NCI-H2107 (cell line): ENCODE data around the gene PPP1R12B.
A peak's percentile ranks its signal among the peaks of the same experiment; 100 is the strongest.
"Not testable (repeated sequence)": the region's sequence is repeated elsewhere in the genome, so short reads cannot be mapped to it uniquely, and the experiment has no call there.

Experiments
- DNase-seq: peaks from one replicate; lab custom pipeline; 2025; lab: John Stamatoyannopoulos, UW

Gene PPP1R12B

GRCh38 chr1:202614363-202615207 is 266.1 kb downstream of the PPP1R12B start:
- not testable (repeated sequence) for DNase-seq

- not testable (repeated sequence) for DNase-seq
Measured at GRCh38 chr1:202615208-202615500, 266.7 kb downstream of the PPP1R12B start.

GRCh38 chr1:202615501-202616354 is 267.2 kb downstream of the PPP1R12B start:
- no peak for DNase-seq

DNA sequence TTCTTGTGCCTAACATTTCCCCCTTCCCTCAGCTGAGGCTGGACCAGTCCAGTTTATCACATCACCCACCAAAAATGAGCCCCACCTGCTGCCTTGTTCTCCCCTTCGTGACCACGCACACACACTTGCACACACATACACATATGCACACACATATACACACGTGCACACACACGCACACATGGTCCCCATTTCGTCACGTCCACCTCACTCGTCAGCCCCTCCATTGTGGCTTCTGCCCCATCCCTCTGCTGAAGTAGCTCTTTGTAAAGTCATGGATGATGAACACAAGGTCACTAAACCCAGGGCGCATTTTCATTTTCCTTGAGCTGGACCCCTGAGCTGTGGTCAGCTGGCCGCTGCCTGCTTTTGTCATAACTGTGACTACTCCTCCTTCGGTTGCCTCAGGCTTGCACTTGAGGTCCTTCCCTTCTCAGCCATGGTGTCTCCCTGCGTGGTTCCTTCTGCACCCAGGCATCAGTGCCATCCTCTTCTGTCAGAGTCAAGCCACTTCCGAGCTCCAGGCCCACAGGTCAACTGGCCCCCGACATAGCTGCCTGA is 267.9 kb downstream of the PPP1R12B start:
- DNase-seq, result no peak

GRCh38 chr1:202619012-202619411 is 270.5 kb downstream of the PPP1R12B start:
- not testable (repeated sequence) for DNase-seq

GRCh38 chr1:202619505-202619904 is 271.0 kb downstream of the PPP1R12B start:
- no peak for DNase-seq

DNA sequence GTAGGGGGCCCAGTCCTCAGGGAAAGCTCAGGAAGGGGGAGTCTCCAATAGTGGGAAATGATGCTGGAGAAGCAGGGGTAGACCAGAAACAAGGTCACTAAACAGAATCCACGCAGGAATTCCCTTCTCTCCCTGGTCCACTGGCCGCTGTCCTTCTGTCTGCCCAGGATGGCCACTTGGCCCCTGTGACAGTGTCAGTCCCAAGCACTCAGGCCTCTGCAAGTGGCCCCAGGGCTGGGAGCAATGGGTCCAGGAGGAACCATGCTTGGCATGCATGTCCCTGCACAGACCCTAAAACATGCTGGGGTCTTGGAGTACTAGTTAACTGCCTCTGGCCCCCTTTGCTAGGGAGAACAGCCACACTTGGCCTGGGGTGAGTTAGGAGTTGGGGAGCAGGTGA is 271.5 kb downstream of the PPP1R12B start:
- DNase-seq, result not testable (repeated sequence)

DNA sequence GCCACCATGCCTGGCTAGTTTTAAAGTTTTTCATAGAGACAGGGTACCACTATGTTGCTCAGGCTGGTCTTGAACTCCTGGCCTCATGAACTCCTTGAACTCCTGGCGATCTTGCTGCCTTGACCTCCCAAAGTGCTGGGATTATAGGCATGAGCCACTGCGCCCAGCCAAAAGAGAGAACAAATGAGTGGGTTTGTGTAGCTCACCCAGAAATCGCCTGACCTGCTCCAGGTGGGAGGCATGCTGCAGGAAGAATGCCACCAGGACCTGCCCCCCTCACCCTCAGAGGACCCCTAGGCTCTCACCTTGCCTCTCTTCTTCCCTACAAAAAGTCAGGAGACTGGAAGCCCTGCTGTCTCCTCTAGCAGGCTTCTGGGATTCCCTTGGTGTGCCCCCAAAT is 272.9 kb downstream of the PPP1R12B start:
- no peak for DNase-seq

- DNase-seq, result no peak
Measured at GRCh38 chr1:202622388-202622787, 273.9 kb downstream of the PPP1R12B start.

- DNase-seq, result no peak
Measured at GRCh38 chr1:202623075-202623474, 274.6 kb downstream of the PPP1R12B start.

DNA sequence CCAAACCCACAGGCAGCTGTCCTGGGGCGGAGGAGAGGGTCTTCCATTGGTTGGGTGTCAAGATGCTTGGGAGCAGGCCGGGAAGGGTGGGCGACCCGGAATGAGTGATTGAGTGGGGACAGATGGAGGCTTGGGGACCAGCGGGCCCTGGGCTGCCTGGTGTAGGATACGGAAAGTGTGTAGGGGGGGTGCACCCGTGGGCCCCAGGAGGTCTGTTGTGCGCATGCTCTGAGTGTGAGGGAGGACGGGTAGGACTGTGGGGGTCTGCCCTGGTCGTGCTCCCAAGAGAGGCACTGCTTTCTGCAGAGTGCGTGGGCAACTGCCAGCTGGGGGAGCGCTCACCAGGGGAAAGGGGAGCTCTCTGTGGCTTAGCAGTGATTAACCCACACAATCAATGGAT is 275.0 kb downstream of the PPP1R12B start:
- DNase-seq, result not testable (repeated sequence)

DNA sequence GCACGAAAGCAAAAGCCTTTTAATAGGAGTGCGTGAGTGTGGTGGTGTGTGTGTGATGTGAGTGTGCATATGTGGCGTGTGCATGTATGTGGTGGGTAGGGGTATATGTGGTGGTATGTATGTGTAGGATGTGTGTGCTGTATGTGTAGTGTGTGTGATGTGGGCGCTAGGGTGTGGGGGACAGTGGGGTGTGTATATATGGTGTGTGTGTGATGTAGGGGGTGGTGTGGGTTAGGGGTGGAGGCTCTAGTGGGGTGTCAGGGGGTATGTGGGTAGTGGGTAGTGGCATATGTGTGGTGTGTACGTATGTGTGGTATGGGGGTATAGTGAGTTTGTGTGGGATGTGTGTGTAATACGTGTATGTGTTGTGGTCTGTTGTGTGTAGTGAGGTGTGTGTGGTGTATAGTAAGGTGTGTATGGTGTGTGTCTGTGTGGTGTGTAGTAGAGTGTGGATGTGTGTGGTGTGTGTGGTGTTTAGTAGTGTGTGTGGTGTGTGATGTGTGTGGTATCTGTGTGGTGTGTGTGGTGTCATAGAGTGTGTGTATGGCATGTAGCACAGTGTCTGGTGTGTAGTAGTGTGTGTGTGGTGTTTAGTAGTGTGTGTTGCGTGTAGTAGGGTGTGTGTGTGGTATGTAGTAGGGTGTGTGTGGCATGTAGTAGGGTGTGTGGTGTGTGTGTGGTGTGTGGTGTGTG is 275.7 kb downstream of the PPP1R12B start:
- DNase-seq, result no peak

GRCh38 chr1:202624781-202625108 is 276.2 kb downstream of the PPP1R12B start:
- no peak for DNase-seq

DNA sequence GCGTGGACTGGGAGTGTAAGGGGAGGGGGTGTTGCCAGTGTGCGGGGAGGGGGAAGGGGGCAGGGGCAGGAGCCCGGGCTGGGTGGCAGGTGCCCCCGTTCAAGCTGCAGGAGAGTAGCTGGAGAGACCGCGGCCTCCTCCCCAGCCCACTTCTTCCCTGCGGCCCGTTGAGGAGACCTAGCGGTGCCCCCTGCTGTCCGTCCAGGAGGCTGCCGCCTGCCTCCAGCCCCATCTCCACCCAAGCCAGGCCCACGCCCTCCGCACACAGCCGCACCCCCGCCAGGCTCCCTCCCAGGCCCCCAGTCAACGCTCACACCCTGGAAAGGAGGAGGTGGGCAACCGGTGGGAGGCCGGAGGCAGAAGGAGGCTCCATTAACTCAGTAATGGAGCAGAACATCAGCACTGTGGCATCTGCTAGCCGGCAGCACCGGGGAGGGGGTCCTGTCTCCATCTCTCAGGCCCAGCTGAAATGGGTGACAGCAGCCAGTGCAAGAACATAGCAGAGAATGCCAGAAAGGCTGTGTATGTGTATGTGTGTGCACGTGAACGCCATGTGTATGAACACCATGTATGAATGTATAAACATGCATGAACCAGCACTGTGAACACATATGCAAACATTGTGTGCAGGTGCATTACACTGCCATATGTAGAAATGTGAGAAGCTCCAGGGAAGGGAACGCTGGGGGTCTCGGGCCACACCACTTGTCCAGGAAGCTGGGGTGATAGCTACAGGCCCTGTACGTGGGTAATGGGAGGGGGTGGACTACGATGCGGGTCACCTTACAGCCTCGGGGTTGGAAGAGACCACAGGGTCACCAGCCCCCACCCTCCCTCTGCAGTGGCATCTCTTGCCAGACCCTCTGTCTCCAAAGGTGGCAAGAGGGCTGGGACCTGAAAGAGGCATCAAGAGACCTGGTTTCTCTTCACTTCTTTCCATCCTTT is 277.2 kb downstream of the PPP1R12B start:
- no peak for DNase-seq

GRCh38 chr1:202627036-202627435 is 278.5 kb downstream of the PPP1R12B start:
- DNase-seq, result peak; percentile 89

DNA sequence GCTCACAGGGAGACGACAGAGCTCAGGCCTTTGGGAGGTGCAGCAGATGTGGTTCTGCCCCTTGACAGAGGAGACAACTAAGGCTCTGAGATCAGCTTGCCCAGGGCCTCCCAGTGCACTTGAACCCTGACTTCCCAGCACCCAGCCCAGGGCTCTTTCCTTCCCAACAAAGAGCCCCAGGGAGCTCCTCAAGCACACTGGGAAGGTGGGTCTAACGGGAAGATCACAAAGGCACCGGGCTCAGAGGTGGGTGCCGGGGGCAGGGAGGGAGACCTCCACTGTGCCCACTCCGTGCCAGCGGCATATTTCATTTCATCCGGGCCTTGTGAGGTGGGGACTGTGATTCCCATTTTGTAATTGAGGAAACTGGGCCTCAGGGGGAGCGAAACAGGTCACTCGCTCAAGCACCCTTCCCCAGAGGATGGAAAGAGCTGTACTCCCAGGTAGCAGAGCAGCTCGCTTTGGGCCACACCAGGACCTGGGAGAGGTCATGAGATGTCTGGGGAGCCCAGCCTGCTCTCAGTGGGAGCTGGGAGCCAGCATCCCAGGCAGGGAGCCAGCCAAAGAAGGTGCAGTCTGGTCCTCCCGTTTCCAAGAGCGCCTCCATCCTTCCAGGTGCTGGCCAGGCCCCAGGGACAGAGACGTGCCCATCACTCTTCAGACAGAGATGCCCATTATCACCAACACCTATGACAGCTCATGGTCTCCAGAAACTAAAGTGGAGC is 279.5 kb downstream of the PPP1R12B start:
- DNase-seq, result no peak

- no peak for DNase-seq
Measured at GRCh38 chr1:202628646-202629215, 280.2 kb downstream of the PPP1R12B start.

DNA sequence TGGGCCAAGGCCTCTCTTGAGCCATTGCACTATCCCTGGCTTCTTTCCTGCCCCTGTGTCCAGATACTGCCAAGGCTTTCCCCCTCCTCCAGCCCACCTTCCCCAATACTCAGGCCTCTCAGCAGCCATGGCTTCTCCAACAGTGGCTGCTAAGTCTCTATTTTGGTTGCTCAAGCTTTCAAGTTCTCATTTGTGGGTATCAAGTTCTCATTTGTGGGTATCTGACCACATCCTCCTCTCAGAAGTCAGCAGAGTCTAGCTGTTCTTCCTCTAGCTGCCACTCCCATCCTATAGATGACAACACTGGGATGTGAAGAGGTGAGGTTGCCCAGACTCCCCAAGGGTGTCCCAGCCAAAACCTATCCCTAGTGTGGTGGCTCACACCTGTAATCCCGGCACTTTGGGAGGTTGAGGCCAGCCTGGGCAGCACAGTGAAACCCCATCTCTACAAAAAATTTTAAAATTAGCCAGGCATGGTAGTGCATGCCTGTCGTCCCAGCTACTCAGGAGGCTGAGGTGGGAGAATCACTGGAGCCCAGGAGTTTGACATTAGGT is 280.8 kb downstream of the PPP1R12B start:
- not testable (repeated sequence) for DNase-seq

DNA sequence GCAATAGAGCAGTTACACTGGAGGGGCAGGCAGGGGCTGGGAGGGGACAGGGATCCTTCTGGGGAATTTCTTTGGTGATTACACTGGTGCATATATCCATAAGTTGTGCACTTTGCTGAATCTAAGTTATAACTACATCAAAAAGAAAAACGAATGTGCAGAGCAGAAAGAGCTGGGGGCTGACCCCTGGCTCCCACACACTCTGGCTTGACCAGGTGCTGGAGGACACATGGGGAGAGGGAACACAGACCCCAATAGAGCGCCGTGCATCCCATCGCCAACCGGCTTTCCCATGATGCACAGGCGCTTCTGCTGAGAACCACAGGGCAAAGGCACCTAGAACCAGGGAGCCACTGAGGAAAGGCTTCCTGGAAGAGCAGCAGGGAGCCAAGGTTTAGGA is 281.6 kb downstream of the PPP1R12B start:
- DNase-seq, result not testable (repeated sequence)

- DNase-seq, result no peak
Measured at GRCh38 chr1:202630541-202630940, 282.0 kb downstream of the PPP1R12B start.
